Right lobe of liver (tissue), 4 donors: ENCODE measurements around the gene TMEM220.

Experiments used
- CTCF ChIP-seq, 4 donors: fragments of 200-600 bp in 3 of 4; fragments of 450-650 bp in 1 of 4; IDR thresholded peaks; one replicate each; pipeline versions ENCODE4 v1.5.1 to v1.8.0; 2016 to 2022; ENCODE audit warnings: antibody characterized with exemption in 4 of 4, mild to moderate bottlenecking in 2 of 4
- POLR2A ChIP-seq: fragments of 450-650 bp; IDR thresholded peaks from one replicate; pipeline ENCODE4 v1.6.1; 2017; ENCODE audit warnings: antibody characterized with exemption, mild to moderate bottlenecking
- donor health status: DM: no; HTN: no; CAD: no.
- donor health status: DM: no; HTN: no; CAD: no.
- donor health status: DM: no; HTN: yes; CAD: no.

GRCh38 chr17:10735251-10735650 lies 5.4 kb upstream of the TMEM220 start:
- TF ChIP-seq CTCF (IDR thresholded peaks at IDR 0.05) (no peak), POLR2A (no peak)
